GM20431 (cell line): Measurements from ENCODE around the gene GASK1A.
"Not testable (repeated sequence)": the region's sequence is repeated elsewhere in the genome, so short reads cannot be mapped to it uniquely, and the experiment has no call there.

ENCODE experiments used
- in situ Hi-C: fragments of 300-500 bp; cut with MseI, MboI; formaldehyde crosslinking; loops from one replicate; pipeline ENCODE4 v1.15.0; 2020; ENCODE audit warnings: low sequenced_read_pairs; ENCODE audit not compliant: unreplicated experiment

The GASK1A gene

GRCh38 chr3:42979044-42979972 lies at the start of gene GASK1A:
GASK1A (plus strand) TSS chr3:42979311; CDS start chr3:42979643, 332 bp downstream.
- in situ Hi-C loops = no loop called here

- in situ Hi-C loops = no loop called here
Observed at GRCh38 chr3:42934111-42934510, 45.0 kb upstream of the GASK1A start.

- in situ Hi-C loops = no loop called here
Observed at GRCh38 chr3:42934910-42935309, 44.2 kb upstream of the GASK1A start.

- in situ Hi-C loops = no loop called here
Observed at GRCh38 chr3:42935472-42935871, 43.6 kb upstream of the GASK1A start.

GRCh38 chr3:42936157-42936981 lies 42.7 kb upstream of the GASK1A start:
- in situ Hi-C loops = no loop called here

- in situ Hi-C loops = no loop called here
Observed at GRCh38 chr3:42937334-42937733, 41.8 kb upstream of the GASK1A start.

- in situ Hi-C loops = no loop called here
Observed at GRCh38 chr3:42942693-42943092, 36.4 kb upstream of the GASK1A start.

- in situ Hi-C loops = no loop called here
Observed at GRCh38 chr3:42946050-42946449, 33.1 kb upstream of the GASK1A start.

GRCh38 chr3:42957573-42957972 lies 21.5 kb upstream of the GASK1A start:
- in situ Hi-C loops = no loop called here

GRCh38 chr3:42960282-42960681 lies 18.8 kb upstream of the GASK1A start:
- in situ Hi-C loops = no loop called here

- in situ Hi-C loops = no loop called here
Observed at GRCh38 chr3:42960786-42961185, 18.3 kb upstream of the GASK1A start.

GRCh38 chr3:42961633-42962032 lies 17.5 kb upstream of the GASK1A start:
- in situ Hi-C loops = no loop called here

GRCh38 chr3:42963269-42963668 lies 15.8 kb upstream of the GASK1A start:
- in situ Hi-C loops = no loop called here

GRCh38 chr3:42964266-42964665 lies 14.8 kb upstream of the GASK1A start:
- in situ Hi-C loops = no loop called here

GRCh38 chr3:42970557-42970956 lies 8.6 kb upstream of the GASK1A start:
- in situ Hi-C loops = no loop called here

- in situ Hi-C loops = no loop called here
Observed at GRCh38 chr3:42970976-42971772, 7.9 kb upstream of the GASK1A start.

- in situ Hi-C loops = not testable (repeated sequence)
Observed at GRCh38 chr3:42974906-42975305, 4.2 kb upstream of the GASK1A start.

- in situ Hi-C loops = no loop called here
Observed at GRCh38 chr3:42975456-42975855, 3.7 kb upstream of the GASK1A start.

GRCh38 chr3:42975955-42976354 lies 3.2 kb upstream of the GASK1A start:
- in situ Hi-C loops = no loop called here

- in situ Hi-C loops = no loop called here
Observed at GRCh38 chr3:42980209-42980608, 1.1 kb downstream of the GASK1A start.
